ENCODE measurements around the gene RTL10.

- no peak for TF ChIP-seq CTCF (conservative IDR thresholded peaks at IDR 0.05)
- TF ChIP-seq ZFX (IDR thresholded peaks at IDR 0.05), result no peak
Observed at GRCh38 chr22:19821523-19822300, 33.0 kb downstream of the RTL10 start.
